Measurements from ENCODE around the gene ISG15. TPM values are rescaled to one million over a fixed set of nuclear protein-coding genes. Genes with fewer than 3 reads are reported as not detected.

The ISG15 gene
- total RNA-seq, 1 donor: 34.7 TPM

GRCh38 chr1:1019122-1019999, 6.1 kb downstream of the ISG15 start:
- peak; percentile 72 for DNase-seq (ENCODE audit: low read depth)
- peak; percentile 50 for TF ChIP-seq CTCF (IDR thresholded peaks at IDR 0.05; ENCODE audit: insufficient read depth, low read length)
- peak overlapping the region; percentile 63 for H3K4me3 ChIP-seq (ENCODE audit: low read depth, low read length)

- no peak for TF ChIP-seq CTCF (IDR thresholded peaks at IDR 0.05; ENCODE audit: insufficient read depth, low read length)
- DNase-seq (ENCODE audit: low read depth): no peak
- peak within 1 kb of the TSS; percentile 68 for H3K4me3 ChIP-seq (ENCODE audit: low read depth, low read length)
Observed at GRCh38 chr1:1020000-1020404, 6.7 kb downstream of the ISG15 start, which contains the start of gene AGRN. Gene AGRN (plus strand): TSS chr1:1020120. CDS start chr1:1020173, 53 bp downstream.

DNA sequence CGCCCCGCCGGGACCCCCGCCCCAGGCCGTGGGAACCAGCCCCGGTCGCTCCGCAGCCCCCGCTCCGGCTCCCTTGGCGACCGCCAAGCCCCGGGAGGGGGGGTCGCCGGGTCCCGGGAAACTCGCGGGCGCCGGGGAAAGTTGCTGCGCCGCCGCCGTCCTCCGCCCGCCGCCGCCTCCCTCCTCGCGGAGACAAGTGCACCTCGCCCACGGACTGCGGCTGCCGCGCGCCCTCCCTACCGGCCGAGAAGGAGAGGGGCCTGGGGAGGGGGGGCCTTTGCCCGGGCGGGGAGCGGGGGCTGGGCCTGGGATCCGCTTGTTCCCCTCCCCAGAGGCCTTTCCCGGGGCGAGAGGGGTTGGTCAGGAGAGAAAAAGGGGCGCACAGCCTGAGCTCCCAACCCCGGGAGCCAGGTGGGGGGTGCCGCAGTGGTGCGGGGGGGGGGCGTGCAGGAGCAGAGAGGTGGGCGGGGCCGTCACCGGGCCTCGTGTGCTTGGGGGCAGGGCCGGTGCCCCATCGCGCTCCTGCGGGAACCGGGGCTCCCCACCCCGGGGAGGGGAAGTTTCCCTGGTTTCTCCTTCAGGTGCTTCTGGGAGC, 7.2 kb downstream of the ISG15 start:
- H3K4me3 ChIP-seq (ENCODE audit: low read depth, low read length): peak overlapping the region; percentile 68
- no peak for DNase-seq (ENCODE audit: low read depth)
- TF ChIP-seq CTCF (IDR thresholded peaks at IDR 0.05; ENCODE audit: insufficient read depth, low read length): no peak

GRCh38 chr1:1021010-1021919, 8.0 kb downstream of the ISG15 start:
- peak; percentile 64 for DNase-seq (ENCODE audit: low read depth)
- H3K4me3 ChIP-seq (ENCODE audit: low read depth, low read length): peak overlapping the region; percentile 55
- no peak for TF ChIP-seq CTCF (IDR thresholded peaks at IDR 0.05; ENCODE audit: insufficient read depth, low read length)

DNA sequence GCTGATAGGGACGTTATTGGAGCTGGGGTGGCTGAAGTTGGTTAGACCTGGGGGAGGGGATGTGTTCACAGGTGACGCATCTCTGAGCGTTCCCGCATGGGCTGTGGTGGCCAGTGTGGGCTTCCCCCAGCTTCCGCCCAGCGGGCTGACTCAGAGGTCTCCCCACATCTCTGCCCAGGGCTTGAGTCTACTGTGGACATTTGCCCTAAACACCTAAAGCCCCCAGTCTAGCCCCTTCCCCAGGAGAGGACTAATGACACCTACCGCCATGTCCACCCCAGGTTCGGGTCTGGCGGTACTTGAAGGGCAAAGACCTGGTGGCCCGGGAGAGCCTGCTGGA, 8.6 kb downstream of the ISG15 start:
- no peak for TF ChIP-seq CTCF (IDR thresholded peaks at IDR 0.05; ENCODE audit: insufficient read depth, low read length)
- no peak for DNase-seq (ENCODE audit: low read depth)
- no peak overlapping the region for H3K4me3 ChIP-seq (ENCODE audit: low read depth, low read length)

DNA sequence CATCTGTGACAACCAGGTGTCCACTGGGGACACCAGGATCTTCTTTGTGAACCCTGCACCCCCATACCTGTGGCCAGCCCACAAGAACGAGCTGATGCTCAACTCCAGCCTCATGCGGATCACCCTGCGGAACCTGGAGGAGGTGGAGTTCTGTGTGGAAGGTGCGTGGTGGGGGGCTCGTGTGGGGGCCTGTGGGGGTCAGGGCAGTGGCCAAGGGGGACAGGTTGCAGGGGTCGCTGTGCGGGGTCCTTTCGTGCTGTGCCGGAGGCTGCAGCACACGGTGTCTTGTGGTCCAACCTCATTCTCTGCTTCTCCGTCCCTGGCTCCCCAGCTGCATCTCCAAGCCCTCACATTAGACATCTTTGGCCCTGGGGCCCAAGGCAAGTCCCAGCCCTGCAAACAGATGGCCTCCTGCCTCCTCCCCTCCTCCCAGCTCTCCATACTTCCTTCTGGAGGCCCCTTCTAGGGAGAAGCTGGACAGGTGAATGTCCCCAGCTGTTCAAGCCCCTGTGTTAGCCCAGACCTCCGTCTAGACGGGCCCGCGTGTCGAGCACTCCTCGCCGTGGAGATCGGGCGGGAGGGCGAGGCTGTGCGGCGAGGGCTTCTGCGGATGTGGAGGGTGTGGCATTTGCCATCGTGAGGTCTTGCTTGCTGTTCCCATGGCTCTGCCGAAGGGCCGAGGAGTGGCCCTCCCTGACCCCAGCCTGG, 9.2 kb downstream of the ISG15 start:
- TF ChIP-seq CTCF (IDR thresholded peaks at IDR 0.05; ENCODE audit: insufficient read depth, low read length): no peak
- DNase-seq (ENCODE audit: low read depth): no peak
- no peak overlapping the region for H3K4me3 ChIP-seq (ENCODE audit: low read depth, low read length)

Measured in fibroblast of the aortic adventitia (primary cell).